A673 (cell line): Measurements from ENCODE around the gene MGME1.

ENCODE experiments used
- CTCF ChIP-seq: fragments of 300-800, 200-600 bp; sonication (generic); conservative IDR thresholded peaks from 2 replicates; pipeline ENCODE4 v1.5.1; 2017; ENCODE audit warnings: low read depth, mild to moderate bottlenecking, antibody characterized with exemption, low read length, moderate library complexity, mixed read lengths
- EZH2 ChIP-seq: fragments of 200-600 bp; sonication (generic); IDR thresholded peaks from 2 replicates; pipeline ENCODE4 v1.6.1; 2017; ENCODE audit warnings: borderline replicate concordance, low read depth, mild to moderate bottlenecking, mixed read lengths, antibody characterized with exemption, low read length; ENCODE audit not compliant: poor library complexity, severe bottlenecking

DNA sequence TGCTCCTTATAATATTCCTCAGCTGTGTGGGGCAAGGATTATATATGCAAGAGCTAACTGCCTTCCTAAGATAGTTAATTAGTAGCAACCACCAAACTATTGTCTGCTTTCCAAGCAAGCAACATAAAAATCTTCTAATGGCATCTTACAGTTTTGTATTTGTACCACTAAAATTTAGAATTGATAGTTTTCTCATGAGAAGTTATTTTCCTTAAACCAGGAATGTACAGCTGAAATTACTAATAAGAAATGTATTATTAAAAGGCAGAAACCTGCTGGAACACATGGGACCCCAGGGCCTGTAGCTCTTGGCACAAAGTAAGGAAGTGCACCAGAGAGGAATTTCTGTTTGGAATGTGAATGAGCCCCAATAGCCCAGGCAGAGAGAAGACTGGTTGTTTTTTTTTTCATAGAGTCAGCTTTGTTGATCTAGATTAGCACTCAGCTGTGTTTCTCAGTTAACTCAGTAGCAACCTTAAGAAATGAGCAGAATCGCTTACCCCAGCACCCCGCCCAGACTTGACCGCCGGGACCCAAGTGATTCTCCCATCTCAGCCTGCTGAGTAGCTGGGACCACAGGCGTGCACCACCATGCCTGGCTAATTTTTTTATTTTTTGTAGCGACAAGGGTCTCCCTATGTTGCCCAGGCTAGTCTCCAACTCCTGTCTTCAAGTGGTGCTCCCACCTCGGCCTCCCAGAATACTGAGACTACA, 2.6 kb downstream of the MGME1 start:
- TF ChIP-seq CTCF: no peak
- no peak for TF ChIP-seq EZH2
